GM12878 (cell line): Measurements from ENCODE around the gene CAMTA2. TPM values are rescaled to one million over a fixed set of nuclear protein-coding genes. Genes with fewer than 3 reads are reported as not detected.
A peak's percentile ranks its signal among the peaks of the same experiment; 100 is the strongest.

Experiments
- BMI1 ChIP-seq: fragments of 450-650 bp; IDR thresholded peaks from 2 replicates; pipeline ENCODE4 v1.6.1; 2016; ENCODE audit warnings: mild to moderate bottlenecking, moderate library complexity, borderline replicate concordance
- CREM ChIP-seq: IDR thresholded peaks from 2 replicates; pipeline ENCODE4 v1.6.1; 2014; ENCODE audit warnings: antibody characterized with exemption, low read depth
- DPF2 ChIP-seq: fragments of 450-650 bp; IDR thresholded peaks from 2 replicates; pipeline ENCODE4 v1.6.1; 2017; ENCODE audit warnings: mild to moderate bottlenecking
- EP300 ChIP-seq, 2 experiments: fragments of 150-350 bp in 1 of 2; IDR thresholded peaks; 2 replicates each; pipeline ENCODE4 v1.6.1; 2011 to 2012; ENCODE audit warnings: low read depth in 2 of 2, low read length in 2 of 2, borderline replicate concordance in 1 of 2, improper control_type of control experiment in 1 of 2, inconsistent platforms in 1 of 2; ENCODE audit not compliant: control insufficient read depth in 1 of 2
- ESRRA ChIP-seq: IDR thresholded peaks from 2 replicates; pipeline ENCODE4 v1.6.1; 2012; ENCODE audit warnings: mild to moderate bottlenecking, low read length, improper control_type of control experiment
- FOS ChIP-seq: IDR thresholded peaks from 3 replicates; pipeline ENCODE4 v1.6.1; 2011; ENCODE audit warnings: borderline replicate concordance; ENCODE audit not compliant: insufficient read length; ENCODE audit errors: extremely low read depth
- GABPA ChIP-seq: IDR thresholded peaks from 2 replicates; pipeline ENCODE4 v1.6.1; 2014; ENCODE audit warnings: antibody characterized with exemption, low read depth, mild to moderate bottlenecking, inconsistent platforms
- IKZF1 ChIP-seq: fragments of 450-650 bp; conservative IDR thresholded peaks from 2 replicates; pipeline ENCODE4 v1.6.1; 2017; ENCODE audit warnings: antibody characterized with exemption, mild to moderate bottlenecking
- MTA2 ChIP-seq: fragments of 450-650 bp; IDR thresholded peaks from 2 replicates; pipeline ENCODE4 v1.6.1; 2016; ENCODE audit warnings: low read depth, mild to moderate bottlenecking, moderate library complexity
- NFYB ChIP-seq: IDR thresholded peaks from 2 replicates; pipeline ENCODE4 v1.6.1; 2011; ENCODE audit warnings: low read depth, mild to moderate bottlenecking, low read length, improper control_type of control experiment, moderate library complexity; ENCODE audit not compliant: insufficient read depth
- NR2C1 ChIP-seq: fragments of 450-650 bp; IDR thresholded peaks from 2 replicates; pipeline ENCODE4 v1.6.1; 2017; ENCODE audit warnings: antibody characterized with exemption, mild to moderate bottlenecking, moderate library complexity
- NR2F1 ChIP-seq: fragments of 450-650 bp; conservative IDR thresholded peaks from 2 replicates; pipeline ENCODE4 v1.6.1; 2017; ENCODE audit warnings: mild to moderate bottlenecking
- RB1 ChIP-seq: fragments of 450-650 bp; formaldehyde crosslinking; IDR thresholded peaks from 2 replicates; pipeline ENCODE4 v1.6.1; 2017; ENCODE audit warnings: mild to moderate bottlenecking, borderline replicate concordance
- RUNX3 ChIP-seq: IDR thresholded peaks from 2 replicates; pipeline ENCODE4 v1.6.1; 2012; ENCODE audit warnings: low read length, inconsistent platforms
- SREBF2 ChIP-seq: IDR thresholded peaks from 2 replicates; pipeline ENCODE4 v1.6.1; 2012; ENCODE audit warnings: mild to moderate bottlenecking, low read length
- STAT1 ChIP-seq: fragments of 450-650 bp; conservative IDR thresholded peaks from 2 replicates; pipeline ENCODE4 v1.6.1; 2014; ENCODE audit warnings: antibody characterized with exemption, mild to moderate bottlenecking
- WRNIP1 ChIP-seq: IDR thresholded peaks from 2 replicates; pipeline ENCODE4 v1.6.1; 2011; ENCODE audit warnings: low read depth, low read length, improper control_type of control experiment, borderline replicate concordance
- polyA plus RNA-seq, 11 experiments: library from polyadenylated mRNA; depleted of rRNA in 4 of 11; unstranded in 6 of 11; stranded (reverse) in 5 of 11; fragments of >200 nt; fragmentation: Nextera tagmentation in 4 of 11; fragmentation: Illumina TruSeq in 1 of 11; extraction: Ambion mirVana in 4 of 11; extraction: Trizol in 1 of 11; gene quantifications; 1 replicate in 1 of 11; 2 replicates in 10 of 11; pipeline versions ENCODE4 v1.2.1 to v1.2.3, GENCODE V29; 2011 to 2016; ENCODE audit warnings: inconsistent platforms in 2 of 11, missing spikeins in 2 of 11, low read depth in 1 of 11
- total RNA-seq, 4 experiments: library from RNA; depleted of rRNA in 3 of 4; stranded (reverse); fragments of >200 nt in 3 of 4; fragmentation: Illumina TruSeq in 1 of 4; extraction: Trizol in 1 of 4; gene quantifications; 2 replicates each; pipeline versions ENCODE4 v1.2.1 to v1.2.3, GENCODE V29; 2013 to 2021
- TF ChIP-seq, protein P1 (sequence below): fragments of 450-650 bp; IDR thresholded peaks from 2 replicates; pipeline ENCODE4 v1.6.1; 2018; ENCODE audit warnings: mild to moderate bottlenecking, low read depth, moderate library complexity; ENCODE audit not compliant: partially characterized antibody
- TF ChIP-seq, protein P2 (sequence below): IDR thresholded peaks from 2 replicates; pipeline ENCODE4 v1.6.1; 2011; ENCODE audit warnings: low read depth, low read length, improper control_type of control experiment, borderline replicate concordance
- TF ChIP-seq, protein P3 (sequence below): fragments of 450-650 bp; formaldehyde crosslinking; IDR thresholded peaks from 2 replicates; pipeline ENCODE4 v1.4.0; 2020; ENCODE audit warnings: mild to moderate bottlenecking, moderate library complexity
- TF ChIP-seq, protein P4 (sequence below): fragments of 450-650 bp; IDR thresholded peaks from 2 replicates; pipeline ENCODE4 v1.6.1; 2016; ENCODE audit warnings: mild to moderate bottlenecking
- TF ChIP-seq, protein P5 (sequence below): IDR thresholded peaks from 2 replicates; pipeline ENCODE4 v1.6.1; 2012; ENCODE audit warnings: low read depth, low read length, improper control_type of control experiment

The CAMTA2 gene
- total and polyA plus RNA-seq, 10 of the 15 experiments (the other 5 are each of a cell fraction or from before 2014, with no cell fraction given) = 0.42 to 29.3 (median 11.2) TPM

DNA sequence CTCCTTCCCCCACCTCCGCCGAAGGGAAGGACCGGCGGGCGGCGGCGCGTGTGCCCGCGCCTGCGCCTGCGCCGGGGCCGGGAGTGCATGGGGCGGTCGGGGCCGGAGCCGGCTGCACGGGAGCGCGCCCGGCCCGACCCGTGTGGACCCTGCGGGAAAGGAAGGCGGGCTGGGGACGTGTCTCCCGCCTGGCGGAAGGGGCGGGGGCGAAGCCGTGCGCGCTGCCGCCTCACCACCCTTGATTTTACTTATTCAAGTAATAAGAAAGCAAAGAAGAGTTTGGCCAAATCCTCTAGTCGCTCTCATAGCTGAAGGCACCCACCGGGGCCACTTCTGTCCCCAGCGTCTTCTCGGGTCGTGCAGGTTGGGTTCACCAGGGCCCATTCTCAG lies 38.5 kb downstream of the CAMTA2 start (continued):
- TF ChIP-seq FOS (no peak), GABPA (no peak), SREBF2 (no peak), EP300 (IDR thresholded peaks at IDR 0.05; ENCODE audit: borderline replicate concordance in 1 of 2, control insufficient read depth in 1 of 2, low read depth in 2 of 2, low read length in 2 of 2) (no peak), NFYB (no peak), STAT1 (no peak), NR2C1 (no peak), DPF2 (peak; percentile 8), IKZF1 (no peak; the same call in 1 of the 2 replicates), WRNIP1 (no peak), ESRRA (no peak), NR2F1 (peak; percentile 65; the same call in 1 of the 2 replicates), CREM (no peak; the same call in 1 of the 2 replicates), MTA2 (no peak), BMI1 (no peak), RUNX3 (no peak), RB1 (peak; percentile 52; the same call in 1 of the 2 replicates)
- TF ChIP-seq, protein P1, sequence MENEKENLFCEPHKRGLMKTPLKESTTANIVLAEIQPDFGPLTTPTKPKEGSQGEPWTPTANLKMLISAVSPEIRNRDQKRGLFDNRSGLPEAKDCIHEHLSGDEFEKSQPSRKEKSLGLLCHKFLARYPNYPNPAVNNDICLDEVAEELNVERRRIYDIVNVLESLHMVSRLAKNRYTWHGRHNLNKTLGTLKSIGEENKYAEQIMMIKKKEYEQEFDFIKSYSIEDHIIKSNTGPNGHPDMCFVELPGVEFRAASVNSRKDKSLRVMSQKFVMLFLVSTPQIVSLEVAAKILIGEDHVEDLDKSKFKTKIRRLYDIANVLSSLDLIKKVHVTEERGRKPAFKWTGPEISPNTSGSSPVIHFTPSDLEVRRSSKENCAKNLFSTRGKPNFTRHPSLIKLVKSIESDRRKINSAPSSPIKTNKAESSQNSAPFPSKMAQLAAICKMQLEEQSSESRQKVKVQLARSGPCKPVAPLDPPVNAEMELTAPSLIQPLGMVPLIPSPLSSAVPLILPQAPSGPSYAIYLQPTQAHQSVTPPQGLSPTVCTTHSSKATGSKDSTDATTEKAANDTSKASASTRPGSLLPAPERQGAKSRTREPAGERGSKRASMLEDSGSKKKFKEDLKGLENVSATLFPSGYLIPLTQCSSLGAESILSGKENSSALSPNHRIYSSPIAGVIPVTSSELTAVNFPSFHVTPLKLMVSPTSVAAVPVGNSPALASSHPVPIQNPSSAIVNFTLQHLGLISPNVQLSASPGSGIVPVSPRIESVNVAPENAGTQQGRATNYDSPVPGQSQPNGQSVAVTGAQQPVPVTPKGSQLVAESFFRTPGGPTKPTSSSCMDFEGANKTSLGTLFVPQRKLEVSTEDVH = no peak
- TF ChIP-seq, protein P2, sequence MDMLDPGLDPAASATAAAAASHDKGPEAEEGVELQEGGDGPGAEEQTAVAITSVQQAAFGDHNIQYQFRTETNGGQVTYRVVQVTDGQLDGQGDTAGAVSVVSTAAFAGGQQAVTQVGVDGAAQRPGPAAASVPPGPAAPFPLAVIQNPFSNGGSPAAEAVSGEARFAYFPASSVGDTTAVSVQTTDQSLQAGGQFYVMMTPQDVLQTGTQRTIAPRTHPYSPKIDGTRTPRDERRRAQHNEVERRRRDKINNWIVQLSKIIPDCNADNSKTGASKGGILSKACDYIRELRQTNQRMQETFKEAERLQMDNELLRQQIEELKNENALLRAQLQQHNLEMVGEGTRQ = no peak
- TF ChIP-seq, protein P3, sequence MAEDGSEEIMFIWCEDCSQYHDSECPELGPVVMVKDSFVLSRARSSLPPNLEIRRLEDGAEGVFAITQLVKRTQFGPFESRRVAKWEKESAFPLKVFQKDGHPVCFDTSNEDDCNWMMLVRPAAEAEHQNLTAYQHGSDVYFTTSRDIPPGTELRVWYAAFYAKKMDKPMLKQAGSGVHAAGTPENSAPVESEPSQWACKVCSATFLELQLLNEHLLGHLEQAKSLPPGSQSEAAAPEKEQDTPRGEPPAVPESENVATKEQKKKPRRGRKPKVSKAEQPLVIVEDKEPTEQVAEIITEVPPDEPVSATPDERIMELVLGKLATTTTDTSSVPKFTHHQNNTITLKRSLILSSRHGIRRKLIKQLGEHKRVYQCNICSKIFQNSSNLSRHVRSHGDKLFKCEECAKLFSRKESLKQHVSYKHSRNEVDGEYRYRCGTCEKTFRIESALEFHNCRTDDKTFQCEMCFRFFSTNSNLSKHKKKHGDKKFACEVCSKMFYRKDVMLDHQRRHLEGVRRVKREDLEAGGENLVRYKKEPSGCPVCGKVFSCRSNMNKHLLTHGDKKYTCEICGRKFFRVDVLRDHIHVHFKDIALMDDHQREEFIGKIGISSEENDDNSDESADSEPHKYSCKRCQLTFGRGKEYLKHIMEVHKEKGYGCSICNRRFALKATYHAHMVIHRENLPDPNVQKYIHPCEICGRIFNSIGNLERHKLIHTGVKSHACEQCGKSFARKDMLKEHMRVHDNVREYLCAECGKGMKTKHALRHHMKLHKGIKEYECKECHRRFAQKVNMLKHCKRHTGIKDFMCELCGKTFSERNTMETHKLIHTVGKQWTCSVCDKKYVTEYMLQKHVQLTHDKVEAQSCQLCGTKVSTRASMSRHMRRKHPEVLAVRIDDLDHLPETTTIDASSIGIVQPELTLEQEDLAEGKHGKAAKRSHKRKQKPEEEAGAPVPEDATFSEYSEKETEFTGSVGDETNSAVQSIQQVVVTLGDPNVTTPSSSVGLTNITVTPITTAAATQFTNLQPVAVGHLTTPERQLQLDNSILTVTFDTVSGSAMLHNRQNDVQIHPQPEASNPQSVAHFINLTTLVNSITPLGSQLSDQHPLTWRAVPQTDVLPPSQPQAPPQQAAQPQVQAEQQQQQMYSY (CRISPR knock-in tag) = no peak
- TF ChIP-seq, protein P4, sequence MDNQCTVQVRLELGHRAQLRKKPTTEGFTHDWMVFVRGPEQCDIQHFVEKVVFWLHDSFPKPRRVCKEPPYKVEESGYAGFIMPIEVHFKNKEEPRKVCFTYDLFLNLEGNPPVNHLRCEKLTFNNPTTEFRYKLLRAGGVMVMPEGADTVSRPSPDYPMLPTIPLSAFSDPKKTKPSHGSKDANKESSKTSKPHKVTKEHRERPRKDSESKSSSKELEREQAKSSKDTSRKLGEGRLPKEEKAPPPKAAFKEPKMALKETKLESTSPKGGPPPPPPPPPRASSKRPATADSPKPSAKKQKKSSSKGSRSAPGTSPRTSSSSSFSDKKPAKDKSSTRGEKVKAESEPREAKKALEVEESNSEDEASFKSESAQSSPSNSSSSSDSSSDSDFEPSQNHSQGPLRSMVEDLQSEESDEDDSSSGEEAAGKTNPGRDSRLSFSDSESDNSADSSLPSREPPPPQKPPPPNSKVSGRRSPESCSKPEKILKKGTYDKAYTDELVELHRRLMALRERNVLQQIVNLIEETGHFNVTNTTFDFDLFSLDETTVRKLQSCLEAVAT = 0 out of 2 replicates have a peak, but pooled peaks have one; percentile 3
- TF ChIP-seq, protein P5, sequence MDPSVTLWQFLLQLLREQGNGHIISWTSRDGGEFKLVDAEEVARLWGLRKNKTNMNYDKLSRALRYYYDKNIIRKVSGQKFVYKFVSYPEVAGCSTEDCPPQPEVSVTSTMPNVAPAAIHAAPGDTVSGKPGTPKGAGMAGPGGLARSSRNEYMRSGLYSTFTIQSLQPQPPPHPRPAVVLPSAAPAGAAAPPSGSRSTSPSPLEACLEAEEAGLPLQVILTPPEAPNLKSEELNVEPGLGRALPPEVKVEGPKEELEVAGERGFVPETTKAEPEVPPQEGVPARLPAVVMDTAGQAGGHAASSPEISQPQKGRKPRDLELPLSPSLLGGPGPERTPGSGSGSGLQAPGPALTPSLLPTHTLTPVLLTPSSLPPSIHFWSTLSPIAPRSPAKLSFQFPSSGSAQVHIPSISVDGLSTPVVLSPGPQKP = no peak
